Measurements from ENCODE around the gene COL26A1.

Gene COL26A1

GRCh38 chr7:101370836-101371235, 8.2 kb downstream of the COL26A1 start:
- DNase-seq (ENCODE audit: low read depth, low spot score) = no peak

GRCh38 chr7:101373812-101374614, 11.3 kb downstream of the COL26A1 start:
- DNase-seq (ENCODE audit: low read depth, low spot score) = no peak

GRCh38 chr7:101374990-101375389, 12.3 kb downstream of the COL26A1 start:
- no peak for DNase-seq (ENCODE audit: low read depth, low spot score)

GRCh38 chr7:101376601-101377000, 13.9 kb downstream of the COL26A1 start:
- no peak for DNase-seq (ENCODE audit: low read depth, low spot score)

- DNase-seq (ENCODE audit: low read depth, low spot score) = no peak
These were observed 14.6 kb downstream of the COL26A1 start for GRCh38 chr7:101377189-101377736.

- no peak for DNase-seq (ENCODE audit: low read depth, low spot score)
These were observed 16.1 kb downstream of the COL26A1 start for GRCh38 chr7:101378751-101379174.

GRCh38 chr7:101379302-101379701, 16.6 kb downstream of the COL26A1 start:
- DNase-seq (ENCODE audit: low read depth, low spot score) = no peak

GRCh38 chr7:101381549-101382111, 19.0 kb downstream of the COL26A1 start:
- no peak for DNase-seq (ENCODE audit: low read depth, low spot score)

GRCh38 chr7:101382937-101383336, 20.3 kb downstream of the COL26A1 start:
- no peak for DNase-seq (ENCODE audit: low read depth, low spot score)

- DNase-seq (ENCODE audit: low read depth, low spot score) = no peak
These were observed 23.5 kb downstream of the COL26A1 start for GRCh38 chr7:101386177-101386557.

GRCh38 chr7:101386558-101387231, 24.0 kb downstream of the COL26A1 start:
- DNase-seq (ENCODE audit: low read depth, low spot score) = no peak

- no peak for DNase-seq (ENCODE audit: low read depth, low spot score)
These were observed 28.2 kb downstream of the COL26A1 start for GRCh38 chr7:101390901-101391301.

- no peak for DNase-seq (ENCODE audit: low read depth, low spot score)
These were observed 29.3 kb downstream of the COL26A1 start for GRCh38 chr7:101391991-101392390.

- no peak for DNase-seq (ENCODE audit: low read depth, low spot score)
These were observed 31.2 kb downstream of the COL26A1 start for GRCh38 chr7:101393865-101394264.

- DNase-seq (ENCODE audit: low read depth, low spot score) = no peak
These were observed 32.7 kb downstream of the COL26A1 start for GRCh38 chr7:101395376-101395775.

- no peak for DNase-seq (ENCODE audit: low read depth, low spot score)
These were observed 34.6 kb downstream of the COL26A1 start for GRCh38 chr7:101397243-101397642.

- DNase-seq (ENCODE audit: low read depth, low spot score) = no peak
These were observed 35.2 kb downstream of the COL26A1 start for GRCh38 chr7:101397770-101398324.

- DNase-seq (ENCODE audit: low read depth, low spot score) = no peak
These were observed 36.0 kb downstream of the COL26A1 start for GRCh38 chr7:101398396-101399289.

- no peak for DNase-seq (ENCODE audit: low read depth, low spot score)
These were observed 37.1 kb downstream of the COL26A1 start for GRCh38 chr7:101399759-101400158.

- no peak for DNase-seq (ENCODE audit: low read depth, low spot score)
These were observed 38.1 kb downstream of the COL26A1 start for GRCh38 chr7:101400751-101401150.

Measured in activated naive CD8-positive, alpha-beta T cell treated with anti-CD3 and anti-CD28 coated beads, Interleukin-2, amount 50 U/mL, for 16 hours (primary cell).